Endothelial cell of umbilical vein (primary cell): Measurements from ENCODE around the gene FOXA1. TPM values are rescaled to one million over a fixed set of nuclear protein-coding genes. Genes with fewer than 3 reads are reported as not detected.
A peak's percentile ranks its signal among the peaks of the same experiment; 100 is the strongest.

Source experiments
- BruUV-seq: library from RNA; stranded (reverse); fragments of 400-500 nt; replicated peaks from 2 replicates; lab custom pipeline; 2021; lab: Mats Ljungman, UMichigan
- CTCF ChIA-PET: fragments of 300-600, 350-600 bp; sonication (Branson Sonifier 250); formaldehyde crosslinking; loops from one replicate; lab custom pipeline; 2021; ENCODE audit warnings: antibody characterized with exemption, inconsistent platforms; lab: Charles Lee
- POLR2A ChIA-PET: fragments of 300-600, 350-600 bp; sonication (Branson Sonifier 250); formaldehyde crosslinking; loops from one replicate; lab custom pipeline; 2021; ENCODE audit warnings: antibody characterized with exemption, inconsistent platforms; lab: Charles Lee
- DNase-seq: peaks from one replicate; pipeline ENCODE4 v3.0.0-alpha.2; 2011; ENCODE audit warnings: low read depth, low spot score
- FAIRE-seq: peaks from 2 replicates; lab custom pipeline; 2011; peaks lifted over from hg19 to GRCh38; lab: Jason Lieb, UNC
- H2AFZ ChIP-seq: 2 replicates; pipeline ENCODE4 v1.6.0; 2012; ENCODE audit warnings: low read depth, low read length, control low read depth, inconsistent platforms
- H3K27ac ChIP-seq: 2 replicates; pipeline ENCODE4 v1.5.1; 2011; ENCODE audit warnings: low read depth, mild to moderate bottlenecking, control low read depth, low read length, moderate library complexity; ENCODE audit not compliant: insufficient read depth
- H3K27me3 ChIP-seq, 2 experiments: 2 replicates each; pipeline versions ENCODE4 v1.6.0 to v1.6.1; 2011; ENCODE audit warnings: low read length in 2 of 2, mixed read lengths in 1 of 2; ENCODE audit not compliant: control insufficient read depth in 2 of 2, insufficient read depth in 2 of 2
- H3K36me3 ChIP-seq, 2 experiments: 2 replicates in 1 of 2; 3 replicates in 1 of 2; pipeline ENCODE4 v1.5.1; 2011; ENCODE audit warnings: low read length in 2 of 2, mild to moderate bottlenecking in 1 of 2, moderate library complexity in 1 of 2; ENCODE audit not compliant: control insufficient read depth in 2 of 2, insufficient read depth in 2 of 2; ENCODE audit errors: extremely low read depth in 1 of 2
- H3K4me1 ChIP-seq: 3 replicates; pipeline ENCODE4 v1.5.1; 2011; ENCODE audit warnings: mild to moderate bottlenecking, low read length; ENCODE audit not compliant: control insufficient read depth, insufficient read depth; ENCODE audit errors: extremely low read depth
- H3K4me2 ChIP-seq: 2 replicates; pipeline ENCODE4 v1.6.1; 2011; ENCODE audit warnings: low read length, control low read depth, mixed read lengths; ENCODE audit not compliant: insufficient read depth
- H3K4me3 ChIP-seq, 3 experiments: fragments of 200-600 bp in 1 of 3; sonication (generic), shearing (Covaris generic) in 1 of 3; replicated peaks in 1 of 3; 2 replicates each; pipeline ENCODE4 v1.5.1; 2011 to 2016; ENCODE audit warnings: control low read depth in 3 of 3, low read length in 3 of 3, mild to moderate bottlenecking in 2 of 3, inconsistent platforms in 1 of 3, low read depth in 1 of 3, moderate library complexity in 1 of 3; ENCODE audit not compliant: insufficient read depth in 1 of 3
- H3K79me2 ChIP-seq: 2 replicates; pipeline ENCODE4 v1.6.0; 2012; ENCODE audit warnings: low read length, inconsistent platforms; ENCODE audit not compliant: control insufficient read depth, insufficient read depth
- H3K9ac ChIP-seq: replicated peaks from 2 replicates; pipeline ENCODE3; 2011; ENCODE audit warnings: low read length, control low read depth; ENCODE audit not compliant: insufficient read depth; ENCODE audit errors: extremely low read depth
- H3K9me1 ChIP-seq: replicated peaks from 3 replicates; pipeline ENCODE4 v1.6.0; 2011; ENCODE audit warnings: mild to moderate bottlenecking, low read length; ENCODE audit not compliant: control insufficient read depth, insufficient read depth; ENCODE audit errors: extremely low read depth
- H3K9me3 ChIP-seq: replicated peaks from 2 replicates; pipeline ENCODE4 v1.5.1; 2012; ENCODE audit warnings: low read length, inconsistent platforms; ENCODE audit not compliant: control insufficient read depth, insufficient read depth
- H4K20me1 ChIP-seq: replicated peaks from 2 replicates; pipeline ENCODE3; 2011; ENCODE audit warnings: mild to moderate bottlenecking, low read length; ENCODE audit not compliant: control insufficient read depth, insufficient read depth; ENCODE audit errors: extremely low read depth
- EZH2 ChIP-seq: IDR thresholded peaks from 2 replicates; pipeline ENCODE4 v1.6.1; 2012; ENCODE audit warnings: borderline replicate concordance, low read depth, mild to moderate bottlenecking, moderate library complexity, low read length, inconsistent platforms; ENCODE audit not compliant: severe bottlenecking
- FOS ChIP-seq: IDR thresholded peaks from 2 replicates; pipeline ENCODE4 v1.6.1; 2011; ENCODE audit warnings: mild to moderate bottlenecking, low read length, moderate library complexity, borderline replicate concordance; ENCODE audit not compliant: insufficient read depth
- GATA2 ChIP-seq: IDR thresholded peaks from 2 replicates; pipeline ENCODE4 v1.7.0; 2011; ENCODE audit warnings: low read depth, mild to moderate bottlenecking, moderate library complexity, mixed read lengths, low read length; ENCODE audit not compliant: insufficient read length, insufficient read depth
- MAX ChIP-seq: IDR thresholded peaks from 2 replicates; pipeline ENCODE4 v1.6.1; 2011; ENCODE audit not compliant: insufficient read depth, insufficient read length
- MYC ChIP-seq: IDR thresholded peaks from one replicate; pipeline ENCODE4 v1.6.1; 2011; ENCODE audit warnings: mild to moderate bottlenecking, low read depth, low read length
- POLR2A ChIP-seq: IDR thresholded peaks from 2 replicates; pipeline ENCODE4 v1.6.1; 2012; ENCODE audit warnings: low read depth, mild to moderate bottlenecking, control low read depth, low read length
- dilution Hi-C: fragments of 300-500 bp; cut with MboI; formaldehyde crosslinking; loops from one replicate; pipeline ENCODE4 v1.15.0; 2019; ENCODE audit warnings: low sequenced_read_pairs; ENCODE audit not compliant: extremely low pct_ligation_motif_present
- intact Hi-C: fragments of 100-400 bp; cut with micrococcal nuclease; formaldehyde crosslinking; loops from one replicate; pipeline ENCODE4 v1.10.0; 2022
- polyA plus RNA-seq, 4 experiments: library from polyadenylated mRNA; depleted of rRNA in 3 of 4; stranded (reverse) in 3 of 4; unstranded in 1 of 4; fragments of >200 nt; gene quantifications; 2 replicates each; pipeline versions ENCODE4 v1.2.1 to v1.2.3, GENCODE V29; 2011 to 2012; ENCODE audit warnings: missing spikeins in 1 of 4
- total RNA-seq: library from RNA; stranded (reverse); gene quantifications from 2 replicates; pipeline ENCODE4 v1.2.3, GENCODE V29; 2021

FOXA1 gene
- total and polyA plus RNA-seq, 2 donors (not counting 3 experiments of a cell fraction or from before 2014, with no cell fraction given): 0.06 TPM; not detected in 1

- H3K4me2 ChIP-seq: peak overlapping the region; percentile 14
- H3K27ac ChIP-seq: no peak overlapping the region
- H3K27me3 ChIP-seq: peaks cover 88 to 93% of the 10 kb centered on the region in 2 experiments
- H3K9me3 ChIP-seq: no peaks in the 10 kb centered on the region
- H3K9ac ChIP-seq: no peak overlapping the region
- no peak overlapping the region for H3K4me3 ChIP-seq
- TF ChIP-seq MAX: no peak
- no peak for TF ChIP-seq FOS
- TF ChIP-seq GATA2: no peak
- no peak for TF ChIP-seq POLR2A
- TF ChIP-seq EZH2: peak; percentile 85
- no peak for TF ChIP-seq MYC
- H3K79me2 ChIP-seq: no peaks in the 10 kb centered on the region
- H2AFZ ChIP-seq: no peak overlapping the region
- H3K36me3 ChIP-seq: no peaks in the 10 kb centered on the region
- intact Hi-C loops (loop anchor here (5.0 kb wide), 1 partner anchor 937 kb away; the partner anchor contains the start of gene PAX9), dilution Hi-C loops (no loop called here)
- no TSS peak for BruUV-seq
- no peaks in the 10 kb centered on the region for H4K20me1 ChIP-seq
- POLR2A ChIA-PET: no interaction called here
- H3K4me1 ChIP-seq: peaks cover 9% of the 10 kb centered on the region
- H3K9me1 ChIP-seq: no peaks in the 10 kb centered on the region
- no peak for DNase-seq
- FAIRE-seq: no peak
- CTCF ChIA-PET: no interaction called here
Measured at GRCh38 chr14:37599507-37600368, 4.7 kb upstream of the FOXA1 start.
